ENCODE measurements around the gene MRPL33.

Gene MRPL33

DNA sequence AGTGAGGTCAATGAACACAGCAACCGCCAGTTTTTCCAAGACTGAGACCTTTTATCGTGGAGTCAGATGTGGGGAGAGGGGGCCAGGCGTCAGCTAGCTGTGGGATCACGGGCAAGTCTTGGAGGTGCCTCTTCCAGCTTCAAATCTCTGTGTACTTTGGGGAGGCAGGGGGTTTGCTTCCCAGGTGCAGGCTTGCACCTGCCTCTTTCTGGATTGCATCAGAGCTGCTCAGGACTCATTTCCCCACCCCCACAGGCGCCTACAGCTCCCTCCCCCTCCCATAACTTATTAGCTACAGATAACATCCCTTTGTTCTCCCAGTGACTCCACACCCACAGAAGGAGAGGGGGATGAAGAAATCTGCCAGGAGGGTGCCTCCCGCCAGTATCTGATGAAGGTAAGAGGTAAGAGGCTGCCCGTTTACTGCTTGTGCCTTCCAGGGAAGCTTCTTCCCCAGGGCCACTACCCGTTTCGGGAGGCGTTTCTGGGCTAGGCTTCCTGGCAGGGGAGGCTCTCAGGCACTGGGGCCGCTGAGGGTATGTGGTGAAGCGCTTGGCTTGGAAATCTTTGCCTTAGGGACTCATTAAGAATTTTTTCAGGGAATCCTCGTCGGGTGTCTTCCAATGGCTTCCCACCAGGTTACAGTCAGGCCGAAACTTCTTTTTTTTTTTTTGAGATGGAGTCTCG, 18.8 kb upstream of the MRPL33 start:
- no peak for DNase-seq (ENCODE audit: low spot score)
- TF ChIP-seq, protein P1, sequence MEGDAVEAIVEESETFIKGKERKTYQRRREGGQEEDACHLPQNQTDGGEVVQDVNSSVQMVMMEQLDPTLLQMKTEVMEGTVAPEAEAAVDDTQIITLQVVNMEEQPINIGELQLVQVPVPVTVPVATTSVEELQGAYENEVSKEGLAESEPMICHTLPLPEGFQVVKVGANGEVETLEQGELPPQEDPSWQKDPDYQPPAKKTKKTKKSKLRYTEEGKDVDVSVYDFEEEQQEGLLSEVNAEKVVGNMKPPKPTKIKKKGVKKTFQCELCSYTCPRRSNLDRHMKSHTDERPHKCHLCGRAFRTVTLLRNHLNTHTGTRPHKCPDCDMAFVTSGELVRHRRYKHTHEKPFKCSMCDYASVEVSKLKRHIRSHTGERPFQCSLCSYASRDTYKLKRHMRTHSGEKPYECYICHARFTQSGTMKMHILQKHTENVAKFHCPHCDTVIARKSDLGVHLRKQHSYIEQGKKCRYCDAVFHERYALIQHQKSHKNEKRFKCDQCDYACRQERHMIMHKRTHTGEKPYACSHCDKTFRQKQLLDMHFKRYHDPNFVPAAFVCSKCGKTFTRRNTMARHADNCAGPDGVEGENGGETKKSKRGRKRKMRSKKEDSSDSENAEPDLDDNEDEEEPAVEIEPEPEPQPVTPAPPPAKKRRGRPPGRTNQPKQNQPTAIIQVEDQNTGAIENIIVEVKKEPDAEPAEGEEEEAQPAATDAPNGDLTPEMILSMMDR (IDR thresholded peaks at IDR 0.05; ENCODE audit: extremely low read depth, insufficient read depth, missing control alignments): no peak
- in situ Hi-C loops (cut with MboI; ENCODE audit: low pct_unique_long_range_greater_than_20kb, low sequenced_read_pairs, unreplicated experiment): loop anchor here (25.0 kb wide), 1 partner anchor 660 kb away; no protein-coding TSS in a partner anchor

DNA sequence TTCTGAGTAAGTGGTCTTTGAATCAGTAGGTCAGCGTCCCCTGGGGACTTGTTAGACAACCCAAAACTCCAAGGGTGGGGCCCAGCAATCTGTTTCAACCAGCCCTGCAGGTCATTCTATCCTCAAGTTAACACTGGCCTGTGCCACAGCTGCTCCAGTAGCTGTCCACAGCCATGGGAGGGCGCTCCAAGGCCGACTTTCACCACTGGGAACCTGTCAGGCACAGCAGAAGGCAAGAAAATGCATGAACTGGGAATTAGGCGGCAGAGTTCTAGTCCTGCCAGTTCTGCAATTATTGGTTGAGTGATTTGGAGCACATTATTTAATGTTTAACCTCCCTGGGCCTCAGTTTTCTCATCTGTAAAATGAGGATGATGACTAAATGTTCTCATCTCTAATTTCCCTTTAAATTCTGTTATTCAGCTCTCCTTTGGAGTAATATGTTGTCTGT, 17.4 kb upstream of the MRPL33 start:
- in situ Hi-C loops (cut with MboI; ENCODE audit: low pct_unique_long_range_greater_than_20kb, low sequenced_read_pairs, unreplicated experiment): loop anchor here (25.0 kb wide), 1 partner anchor 658 kb away; no protein-coding TSS in a partner anchor
- TF ChIP-seq, protein P1 (IDR thresholded peaks at IDR 0.05; ENCODE audit: extremely low read depth, insufficient read depth, missing control alignments): peak; percentile 96
- DNase-seq (ENCODE audit: low spot score): peak; percentile 65

DNA sequence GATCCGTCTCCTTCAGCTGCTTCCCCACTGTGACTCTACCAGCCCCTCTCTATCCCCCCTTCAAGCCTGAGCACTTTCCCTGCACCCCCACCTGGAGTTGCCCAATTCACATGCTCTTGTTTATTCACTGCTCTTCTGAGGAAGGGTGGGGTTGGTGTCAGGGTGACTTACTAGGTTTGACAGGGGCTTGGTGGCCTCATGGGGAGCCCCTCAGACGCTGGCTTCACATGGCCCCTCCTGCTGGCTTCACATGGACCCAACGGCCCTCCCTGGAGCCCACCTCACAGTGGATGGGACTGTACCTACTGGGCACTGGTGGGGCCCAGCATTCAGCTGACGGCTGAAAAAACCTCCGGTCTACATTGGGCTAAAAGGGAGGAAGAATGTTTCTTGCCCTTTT, 16.7 kb upstream of the MRPL33 start:
- no peak for DNase-seq (ENCODE audit: low spot score)
- TF ChIP-seq, protein P1 (IDR thresholded peaks at IDR 0.05; ENCODE audit: extremely low read depth, insufficient read depth, missing control alignments): no peak
- in situ Hi-C loops (cut with MboI; ENCODE audit: low pct_unique_long_range_greater_than_20kb, low sequenced_read_pairs, unreplicated experiment): loop anchor here (25.0 kb wide), 1 partner anchor 657 kb away; no protein-coding TSS in a partner anchor

DNA sequence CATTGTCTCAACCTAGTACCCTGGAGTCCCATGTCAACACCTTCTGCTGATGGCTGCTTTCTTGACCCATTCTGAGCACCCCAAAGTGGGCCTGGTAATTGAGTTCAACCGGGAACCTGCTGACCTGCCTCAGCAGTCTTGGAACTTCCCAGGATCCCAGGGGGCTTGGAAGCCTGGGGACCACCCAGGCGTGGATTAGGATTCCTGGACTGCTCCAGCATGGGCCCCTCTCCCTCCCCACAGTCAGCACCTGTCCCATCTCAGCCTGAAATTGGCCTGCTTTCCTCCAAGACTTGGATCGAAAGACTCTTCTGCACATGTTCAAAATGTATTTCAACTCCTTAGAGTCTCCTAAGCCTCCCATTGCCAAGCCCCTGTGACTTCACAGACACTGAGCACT, 15.4 kb upstream of the MRPL33 start:
- DNase-seq (ENCODE audit: low spot score): no peak
- in situ Hi-C loops (cut with MboI; ENCODE audit: low pct_unique_long_range_greater_than_20kb, low sequenced_read_pairs, unreplicated experiment): loop anchor here (25.0 kb wide), 1 partner anchor 656 kb away; no protein-coding TSS in a partner anchor
- TF ChIP-seq, protein P1 (IDR thresholded peaks at IDR 0.05; ENCODE audit: extremely low read depth, insufficient read depth, missing control alignments): no peak

DNA sequence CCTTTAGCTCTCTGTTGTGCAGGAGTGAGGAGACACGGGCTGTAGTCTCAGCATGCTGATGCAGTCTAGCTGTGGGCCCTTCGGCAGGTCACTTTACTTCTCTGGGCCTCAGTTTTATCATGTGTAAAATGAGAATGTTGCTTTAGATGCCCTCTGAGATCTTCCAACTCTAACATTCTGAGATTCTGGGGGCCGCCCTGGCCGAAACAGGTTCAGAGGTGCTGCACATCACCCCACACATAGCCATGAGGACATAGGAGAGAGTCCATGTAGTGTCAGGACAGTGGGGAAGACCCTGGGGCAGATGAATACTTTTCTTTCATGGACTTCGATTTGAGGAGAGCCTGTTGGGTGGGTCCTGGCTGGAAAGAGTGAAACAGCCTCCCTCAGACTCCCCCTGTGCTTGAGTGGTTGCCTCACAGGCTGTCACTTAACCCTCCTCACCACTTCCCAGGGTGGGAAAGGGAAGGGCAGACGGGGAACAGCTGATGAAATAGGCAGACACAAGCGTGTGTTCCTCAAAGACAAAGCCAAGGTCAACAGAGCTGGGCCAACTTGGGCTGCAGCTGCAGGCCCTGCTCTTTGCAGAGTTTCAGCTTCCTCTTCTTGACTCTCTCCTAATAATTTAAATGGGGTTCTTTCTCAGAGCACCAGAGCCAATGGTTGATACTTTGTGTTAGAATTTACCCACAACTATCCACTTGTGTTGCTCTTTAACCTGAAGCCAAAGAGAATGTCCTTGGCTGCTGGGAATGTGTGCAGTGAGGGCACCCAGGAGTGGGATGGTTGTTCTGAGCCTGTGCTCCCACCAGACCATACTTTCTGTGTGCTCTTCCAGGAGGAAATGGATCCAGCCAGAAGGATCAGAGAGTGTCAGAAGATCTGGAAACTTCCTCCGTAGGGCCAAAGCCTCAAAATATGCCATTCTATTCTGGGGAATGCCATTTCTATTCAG, 14.7 kb upstream of the MRPL33 start:
- in situ Hi-C loops (cut with MboI; ENCODE audit: low pct_unique_long_range_greater_than_20kb, low sequenced_read_pairs, unreplicated experiment): loop anchor here (25.0 kb wide), 1 partner anchor 655 kb away; no protein-coding TSS in a partner anchor
- no peak for DNase-seq (ENCODE audit: low spot score)
- TF ChIP-seq, protein P1 (IDR thresholded peaks at IDR 0.05; ENCODE audit: extremely low read depth, insufficient read depth, missing control alignments): no peak
